HEK293 (cell line): ENCODE measurements around the gene ADAMTS17.

Source experiments
- CTCF ChIA-PET: fragments of 350-600 bp; formaldehyde crosslinking; extraction: SDS; loops from one replicate; lab custom pipeline; 2021; ENCODE audit warnings: antibody characterized with exemption; lab: Yijun Ruan, JAX
- POLR2A ChIA-PET: fragments of 300-600 bp; formaldehyde crosslinking; extraction: SDS; loops from one replicate; lab custom pipeline; 2020; ENCODE audit warnings: antibody characterized with exemption, inconsistent platforms; lab: Yijun Ruan, JAX
- H3K27ac ChIP-seq: fragments of 200-500 bp; sonication (Bioruptor generic); 2 replicates; pipeline ENCODE4 v1.5.1; 2014; ENCODE audit warnings: low read depth, low read length, control low read depth, inconsistent platforms; ENCODE audit errors: extremely low read depth
- H3K36me3 ChIP-seq, 2 experiments: fragments of 200-500 bp in 1 of 2; sonication (Bioruptor generic) in 1 of 2; 1 replicate in 1 of 2; 2 replicates in 1 of 2; pipeline ENCODE4 v1.5.1; 2014 to 2017; ENCODE audit warnings: inconsistent platforms in 2 of 2, low read length in 2 of 2; ENCODE audit not compliant: control insufficient read depth in 2 of 2, insufficient read depth in 1 of 2
- H3K4me1 ChIP-seq: fragments of 200-500 bp; sonication (Bioruptor generic); 2 replicates; pipeline ENCODE4 v1.5.1; 2014; ENCODE audit warnings: mild to moderate bottlenecking, low read length, inconsistent platforms; ENCODE audit not compliant: control insufficient read depth, insufficient read depth
- H3K4me3 ChIP-seq: 2 replicates; pipeline ENCODE4 v1.5.1; 2011; ENCODE audit warnings: low read depth, mild to moderate bottlenecking, control low read depth, low read length, moderate library complexity
- H3K9me3 ChIP-seq: fragments of 200-500 bp; sonication (Bioruptor generic); 2 replicates; pipeline ENCODE4 v1.5.1; 2014; ENCODE audit warnings: low read depth, low read length, inconsistent platforms; ENCODE audit not compliant: control insufficient read depth, insufficient read depth
- GFI1B ChIP-seq: fragments of 450-650 bp; formaldehyde crosslinking; IDR thresholded peaks from 2 replicates; pipeline ENCODE4 v1.5.1; 2016; ENCODE audit warnings: missing biosample characterization, missing genetic modification characterization
- GLI4 ChIP-seq: fragments of 450-650 bp; formaldehyde crosslinking; IDR thresholded peaks from 2 replicates; pipeline ENCODE4 v1.5.1; 2016; ENCODE audit warnings: missing biosample characterization, missing genetic modification characterization
- MZF1 ChIP-seq: fragments of 450-650 bp; formaldehyde crosslinking; IDR thresholded peaks from 2 replicates; pipeline ENCODE4 v1.5.1; 2017; ENCODE audit warnings: missing biosample characterization, missing genetic modification characterization, borderline replicate concordance
- ZNF169 ChIP-seq: fragments of 450-650 bp; formaldehyde crosslinking; IDR thresholded peaks from 2 replicates; pipeline ENCODE4 v1.5.1; 2016; ENCODE audit warnings: missing biosample characterization, missing genetic modification characterization
- ZNF19 ChIP-seq: fragments of 450-650 bp; formaldehyde crosslinking; IDR thresholded peaks from 2 replicates; pipeline ENCODE4; 2016; ENCODE audit warnings: missing biosample characterization, missing genetic modification characterization, low read depth
- ZNF302 ChIP-seq: fragments of 450-650 bp; formaldehyde crosslinking; IDR thresholded peaks from 2 replicates; pipeline ENCODE4 v1.5.1; 2016; ENCODE audit warnings: missing biosample characterization, missing genetic modification characterization, low read depth
- ZNF350 ChIP-seq: fragments of 450-650 bp; formaldehyde crosslinking; IDR thresholded peaks from 2 replicates; pipeline ENCODE4 v1.5.0; 2017; ENCODE audit warnings: missing biosample characterization, mild to moderate bottlenecking, missing genetic modification characterization
- ZNF701 ChIP-seq: fragments of 450-650 bp; formaldehyde crosslinking; IDR thresholded peaks from 2 replicates; pipeline ENCODE4 v1.5.1; 2016; ENCODE audit warnings: missing biosample characterization, missing genetic modification characterization
- TF ChIP-seq, protein P1 (sequence below): fragments of 450-650 bp; formaldehyde crosslinking; IDR thresholded peaks from 2 replicates; pipeline ENCODE4 v1.5.1; 2016; ENCODE audit warnings: missing biosample characterization, missing genetic modification characterization
- TF ChIP-seq, protein P2 (sequence below): sonication (generic); formaldehyde crosslinking; IDR thresholded peaks from 2 replicates; pipeline ENCODE4 v1.8.1; 2022; ENCODE audit warnings: mild to moderate bottlenecking, moderate library complexity, missing genetic modification reagents
- TF ChIP-seq, protein P3 (sequence below): fragments of 450-650 bp; formaldehyde crosslinking; IDR thresholded peaks from 2 replicates; pipeline ENCODE4 v1.5.1; 2016; ENCODE audit warnings: missing biosample characterization, missing genetic modification characterization, borderline replicate concordance
- TF ChIP-seq, protein P4 (sequence below): fragments of 450-650 bp; formaldehyde crosslinking; IDR thresholded peaks from 2 replicates; pipeline ENCODE4 v1.5.1; 2016; ENCODE audit warnings: missing biosample characterization, missing genetic modification characterization

ADAMTS17 gene

DNA sequence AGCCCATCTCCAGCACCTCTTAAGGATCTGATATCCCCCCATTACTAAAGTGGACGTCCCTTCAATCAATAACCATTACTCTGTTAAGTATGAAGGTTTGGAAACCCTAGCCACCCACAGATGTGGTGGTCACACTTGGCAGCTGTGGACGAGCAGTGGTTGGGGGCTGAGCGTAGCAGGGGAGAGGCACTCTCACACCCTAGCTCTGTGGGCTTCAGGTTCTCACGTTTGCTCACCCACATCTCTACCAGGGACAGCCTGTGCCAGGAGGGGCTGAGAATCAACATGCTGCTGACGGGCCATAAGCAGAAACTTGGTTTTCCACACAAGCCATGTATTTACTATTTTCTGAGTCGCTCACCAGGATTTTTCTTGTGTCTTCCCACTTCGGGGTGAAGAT is 287.2 kb downstream of the ADAMTS17 start (continued):
- TF ChIP-seq ZNF350 (tag by site-specific recombination) (no peak), ZNF701 (tag by site-specific recombination) (no peak), ZNF302 (tag by site-specific recombination) (no peak), GFI1B (tag by site-specific recombination) (no peak), ZNF169 (no peak), GLI4 (tag by site-specific recombination) (no peak)
- TF ChIP-seq, protein P1, sequence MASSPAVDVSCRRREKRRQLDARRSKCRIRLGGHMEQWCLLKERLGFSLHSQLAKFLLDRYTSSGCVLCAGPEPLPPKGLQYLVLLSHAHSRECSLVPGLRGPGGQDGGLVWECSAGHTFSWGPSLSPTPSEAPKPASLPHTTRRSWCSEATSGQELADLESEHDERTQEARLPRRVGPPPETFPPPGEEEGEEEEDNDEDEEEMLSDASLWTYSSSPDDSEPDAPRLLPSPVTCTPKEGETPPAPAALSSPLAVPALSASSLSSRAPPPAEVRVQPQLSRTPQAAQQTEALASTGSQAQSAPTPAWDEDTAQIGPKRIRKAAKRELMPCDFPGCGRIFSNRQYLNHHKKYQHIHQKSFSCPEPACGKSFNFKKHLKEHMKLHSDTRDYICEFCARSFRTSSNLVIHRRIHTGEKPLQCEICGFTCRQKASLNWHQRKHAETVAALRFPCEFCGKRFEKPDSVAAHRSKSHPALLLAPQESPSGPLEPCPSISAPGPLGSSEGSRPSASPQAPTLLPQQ (tag by site-specific recombination): no peak
- TF ChIP-seq, all 188 proteins: peak for 0

DNA sequence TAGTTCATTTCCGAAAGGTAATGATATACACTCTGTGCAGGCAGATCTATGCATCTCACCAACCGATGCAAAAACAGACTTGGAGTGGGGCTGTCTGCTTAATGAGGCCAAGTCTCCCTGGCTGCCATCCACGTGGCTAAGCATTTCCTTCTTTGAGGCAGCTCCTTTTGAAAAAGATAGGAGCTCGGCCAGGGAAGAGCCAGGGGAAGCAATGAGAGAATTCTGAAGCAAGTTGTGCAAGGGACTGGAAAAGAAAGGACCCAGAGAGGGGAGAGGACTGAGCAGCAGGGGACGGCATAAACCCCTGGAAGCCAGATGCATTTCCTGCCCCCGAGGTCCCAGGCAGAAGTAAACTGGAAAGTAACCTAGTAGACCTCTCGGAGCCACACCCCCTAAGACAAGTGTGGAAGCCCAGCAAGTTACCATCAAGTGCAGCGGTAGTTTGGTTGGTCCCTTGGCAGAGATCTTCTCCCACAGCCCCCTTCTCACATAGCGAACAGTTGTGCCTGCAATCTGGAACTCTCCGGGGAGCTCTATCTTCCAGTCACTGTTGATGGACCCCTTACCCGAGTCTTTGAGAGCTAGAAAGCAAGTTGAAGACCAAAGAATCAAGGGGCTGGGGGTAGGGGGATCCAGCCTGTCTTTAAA is 288.2 kb downstream of the ADAMTS17 start:
- POLR2A ChIA-PET: no interaction called here
- Histone ChIP-seq H3K4me3 (no peak overlapping the region), H3K36me3 (no peaks in the 10 kb centered on the region), H3K27ac (no peak overlapping the region), H3K9me3 (no peaks in the 10 kb centered on the region), H3K4me1 (no peaks in the 10 kb centered on the region)
- TF ChIP-seq, protein P2, sequence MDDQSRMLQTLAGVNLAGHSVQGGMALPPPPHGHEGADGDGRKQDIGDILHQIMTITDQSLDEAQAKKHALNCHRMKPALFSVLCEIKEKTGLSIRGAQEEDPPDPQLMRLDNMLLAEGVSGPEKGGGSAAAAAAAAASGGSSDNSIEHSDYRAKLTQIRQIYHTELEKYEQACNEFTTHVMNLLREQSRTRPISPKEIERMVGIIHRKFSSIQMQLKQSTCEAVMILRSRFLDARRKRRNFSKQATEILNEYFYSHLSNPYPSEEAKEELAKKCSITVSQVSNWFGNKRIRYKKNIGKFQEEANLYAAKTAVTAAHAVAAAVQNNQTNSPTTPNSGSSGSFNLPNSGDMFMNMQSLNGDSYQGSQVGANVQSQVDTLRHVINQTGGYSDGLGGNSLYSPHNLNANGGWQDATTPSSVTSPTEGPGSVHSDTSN (CRISPR knock-in tag): no peak
- CTCF ChIA-PET: no interaction called here

DNA sequence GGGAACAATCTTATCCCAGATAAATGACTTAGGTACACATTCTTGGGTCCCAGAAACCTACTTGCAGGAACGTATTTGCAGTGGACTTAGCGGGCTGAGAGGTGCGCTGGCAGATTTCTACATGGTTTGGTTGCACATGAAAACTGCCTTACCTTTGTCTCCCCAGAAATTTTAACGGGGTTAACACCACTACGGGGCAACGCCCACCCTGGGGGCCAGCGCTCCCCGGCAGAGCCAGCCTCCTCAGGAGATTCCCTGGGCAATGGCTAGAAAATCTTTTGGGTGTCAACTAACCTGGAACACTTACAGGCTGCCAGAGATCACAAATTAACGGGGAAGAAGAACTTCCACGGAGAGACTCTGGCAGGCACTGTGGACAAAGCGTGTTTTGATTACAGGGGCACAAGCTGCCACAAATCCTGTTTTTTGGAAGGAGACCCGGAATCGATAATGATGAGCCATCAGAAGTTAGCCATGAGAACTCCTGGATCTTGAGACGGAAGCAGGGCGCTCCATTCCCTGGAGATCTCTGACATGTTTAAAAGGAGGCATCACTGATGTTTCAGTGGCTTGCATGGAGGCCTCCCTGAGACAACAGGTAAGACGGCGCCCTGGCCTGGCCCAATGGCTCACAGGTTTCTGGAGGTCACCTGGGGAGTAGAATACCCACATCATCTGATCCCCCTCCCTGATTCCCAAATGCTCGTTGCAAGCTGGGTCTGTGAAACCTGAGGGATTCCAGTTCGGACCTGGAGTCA is 288.9 kb downstream of the ADAMTS17 start:
- TF ChIP-seq, protein P3, sequence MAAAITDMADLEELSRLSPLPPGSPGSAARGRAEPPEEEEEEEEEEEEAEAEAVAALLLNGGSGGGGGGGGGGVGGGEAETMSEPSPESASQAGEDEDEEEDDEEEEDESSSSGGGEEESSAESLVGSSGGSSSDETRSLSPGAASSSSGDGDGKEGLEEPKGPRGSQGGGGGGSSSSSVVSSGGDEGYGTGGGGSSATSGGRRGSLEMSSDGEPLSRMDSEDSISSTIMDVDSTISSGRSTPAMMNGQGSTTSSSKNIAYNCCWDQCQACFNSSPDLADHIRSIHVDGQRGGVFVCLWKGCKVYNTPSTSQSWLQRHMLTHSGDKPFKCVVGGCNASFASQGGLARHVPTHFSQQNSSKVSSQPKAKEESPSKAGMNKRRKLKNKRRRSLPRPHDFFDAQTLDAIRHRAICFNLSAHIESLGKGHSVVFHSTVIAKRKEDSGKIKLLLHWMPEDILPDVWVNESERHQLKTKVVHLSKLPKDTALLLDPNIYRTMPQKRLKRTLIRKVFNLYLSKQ (tag by site-specific recombination): no peak
- TF ChIP-seq ZNF19 (tag by site-specific recombination) (no peak), MZF1 (no peak)
- TF ChIP-seq, protein P4, sequence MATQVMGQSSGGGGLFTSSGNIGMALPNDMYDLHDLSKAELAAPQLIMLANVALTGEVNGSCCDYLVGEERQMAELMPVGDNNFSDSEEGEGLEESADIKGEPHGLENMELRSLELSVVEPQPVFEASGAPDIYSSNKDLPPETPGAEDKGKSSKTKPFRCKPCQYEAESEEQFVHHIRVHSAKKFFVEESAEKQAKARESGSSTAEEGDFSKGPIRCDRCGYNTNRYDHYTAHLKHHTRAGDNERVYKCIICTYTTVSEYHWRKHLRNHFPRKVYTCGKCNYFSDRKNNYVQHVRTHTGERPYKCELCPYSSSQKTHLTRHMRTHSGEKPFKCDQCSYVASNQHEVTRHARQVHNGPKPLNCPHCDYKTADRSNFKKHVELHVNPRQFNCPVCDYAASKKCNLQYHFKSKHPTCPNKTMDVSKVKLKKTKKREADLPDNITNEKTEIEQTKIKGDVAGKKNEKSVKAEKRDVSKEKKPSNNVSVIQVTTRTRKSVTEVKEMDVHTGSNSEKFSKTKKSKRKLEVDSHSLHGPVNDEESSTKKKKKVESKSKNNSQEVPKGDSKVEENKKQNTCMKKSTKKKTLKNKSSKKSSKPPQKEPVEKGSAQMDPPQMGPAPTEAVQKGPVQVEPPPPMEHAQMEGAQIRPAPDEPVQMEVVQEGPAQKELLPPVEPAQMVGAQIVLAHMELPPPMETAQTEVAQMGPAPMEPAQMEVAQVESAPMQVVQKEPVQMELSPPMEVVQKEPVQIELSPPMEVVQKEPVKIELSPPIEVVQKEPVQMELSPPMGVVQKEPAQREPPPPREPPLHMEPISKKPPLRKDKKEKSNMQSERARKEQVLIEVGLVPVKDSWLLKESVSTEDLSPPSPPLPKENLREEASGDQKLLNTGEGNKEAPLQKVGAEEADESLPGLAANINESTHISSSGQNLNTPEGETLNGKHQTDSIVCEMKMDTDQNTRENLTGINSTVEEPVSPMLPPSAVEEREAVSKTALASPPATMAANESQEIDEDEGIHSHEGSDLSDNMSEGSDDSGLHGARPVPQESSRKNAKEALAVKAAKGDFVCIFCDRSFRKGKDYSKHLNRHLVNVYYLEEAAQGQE (tag by site-specific recombination): no peak
- Histone ChIP-seq H3K27ac (no peak overlapping the region), H3K9me3 (no peaks in the 10 kb centered on the region), H3K4me3 (no peak overlapping the region), H3K4me1 (no peaks in the 10 kb centered on the region), H3K36me3 (no peaks in the 10 kb centered on the region)
- ChIA-PET CTCF (no interaction called here), POLR2A (no interaction called here)
